Prostate gland (tissue), 2 donors: ENCODE data around the gene DISP2. TPM values are rescaled to one million over a fixed set of nuclear protein-coding genes. Genes with fewer than 3 reads are reported as not detected.

Experiments
- DNase-seq: peaks from one replicate; pipeline ENCODE4 v3.0.0-alpha.2; 2019; ENCODE audit warnings: low spot score
- H3K27ac ChIP-seq, 2 donors: fragments of 200-600 bp; sonication (generic); 2 replicates each; pipeline ENCODE4 v1.5.1; 2017 to 2019
- H3K27me3 ChIP-seq: fragments of 200-600 bp; sonication (generic); replicated peaks from 2 replicates; pipeline ENCODE4 v1.5.1; 2019; ENCODE audit not compliant: insufficient read depth
- H3K36me3 ChIP-seq, 2 donors: fragments of 200-600 bp; sonication (generic); 1 replicate in 1 of 2; 2 replicates in 1 of 2; pipeline versions ENCODE4 v1.5.1 to v1.8.1; 2017 to 2019
- H3K4me1 ChIP-seq: fragments of 200-600 bp; sonication (generic); replicated peaks from 2 replicates; pipeline ENCODE4 v1.5.1; 2019
- H3K4me3 ChIP-seq, 2 donors: fragments of 200-600 bp; sonication (generic); 2 replicates each; pipeline ENCODE4 v1.5.1; 2017 to 2019
- H3K9me3 ChIP-seq: fragments of 200-600 bp; sonication (generic); 2 replicates; pipeline ENCODE4 v1.5.1; 2017
- CTCF ChIP-seq, 4 experiments: fragments of 200-600 bp in 2 of 4; fragments of 450-650 bp in 2 of 4; sonication (generic) in 2 of 4; IDR thresholded peaks; 1 replicate in 3 of 4; 2 replicates in 1 of 4; pipeline ENCODE4 v1.5.1; 2016 to 2019; ENCODE audit warnings: antibody characterized with exemption in 4 of 4, mild to moderate bottlenecking in 2 of 4, moderate library complexity in 2 of 4
- POLR2A ChIP-seq: fragments of 450-650 bp; IDR thresholded peaks from one replicate; pipeline ENCODE4 v1.6.1; 2016; ENCODE audit warnings: antibody characterized with exemption, mild to moderate bottlenecking
- POLR2AphosphoS5 ChIP-seq: sonication (generic); formaldehyde crosslinking; IDR thresholded peaks from one replicate; pipeline ENCODE4 v1.6.1; 2017; ENCODE audit warnings: antibody characterized with exemption
- WGBS: methylation state at CpG from one replicate; pipeline ENCODE4 v1.1.5; 2018; 5-methylcytosine and 5-hydroxymethylcytosine counted together
- intact Hi-C: fragments of 100-400 bp; cut with DNase I; formaldehyde crosslinking; loops from one replicate; pipeline ENCODE4 v1.14.2; 2022
- total RNA-seq, 2 donors: library from RNA; depleted of rRNA; stranded (reverse); fragments of >200 nt; gene quantifications; one replicate each; pipeline ENCODE4 v1.1.0, GENCODE V29; 2016

DISP2 gene
- total RNA-seq, 2 donors from 2014 or later: 0.27 to 1.6 TPM

- Histone ChIP-seq H3K9me3 (no peaks in the 10 kb centered on the region), H3K36me3 (peaks cover 0 to 22% of the 10 kb centered on the region in 2 donors), H3K27ac (peak overlapping the region in 1 of 2 donors; percentile 5), H3K4me3 (no peak overlapping the region), H3K4me1 (peaks cover 4% of the 10 kb centered on the region), H3K27me3 (no peaks in the 10 kb centered on the region)
- 63% methylated on average over 3 of the region's 3 CpGs for WGBS
- TF ChIP-seq POLR2AphosphoS5 (peak; percentile 38), CTCF (IDR thresholded peaks at IDR 0.05) (peak in 1 of 4 experiments; percentile 34), POLR2A (no peak)
- intact Hi-C loops: loop anchor here (5.0 kb wide), 1 partner anchor 67 kb away; the partner anchor contains the start of gene CCDC9B
- DNase-seq: peak; percentile 15
Measured at GRCh38 chr15:40409366-40409765, 51.3 kb downstream of the DISP2 start.

GRCh38 chr15:40410476-40410875 lies 52.5 kb downstream of the DISP2 start:
- Histone ChIP-seq H3K36me3 (peaks cover 4 to 33% of the 10 kb centered on the region in 2 donors), H3K4me1 (peaks cover 4% of the 10 kb centered on the region), H3K27ac (no peak overlapping the region), H3K27me3 (no peaks in the 10 kb centered on the region), H3K4me3 (no peak overlapping the region), H3K9me3 (no peaks in the 10 kb centered on the region)
- 88% methylated on average over 11 of the region's 11 CpGs for WGBS
- intact Hi-C loops: no loop called here
- TF ChIP-seq CTCF (IDR thresholded peaks at IDR 0.05) (no peak), POLR2AphosphoS5 (no peak), POLR2A (no peak)
- DNase-seq: no peak

GRCh38 chr15:40412095-40412759 lies 54.2 kb downstream of the DISP2 start:
- Histone ChIP-seq H3K4me1 (peaks cover 4% of the 10 kb centered on the region), H3K36me3 (peaks cover 6 to 39% of the 10 kb centered on the region in 2 donors), H3K27ac (no peak overlapping the region), H3K4me3 (no peak overlapping the region), H3K9me3 (no peaks in the 10 kb centered on the region), H3K27me3 (no peaks in the 10 kb centered on the region)
- no peak for DNase-seq
- no peak for TF ChIP-seq POLR2AphosphoS5
- TF ChIP-seq POLR2A: no peak
- WGBS: 73% methylated on average over 7 of the region's 7 CpGs
- intact Hi-C loops: no loop called here

- Histone ChIP-seq H3K27me3 (no peaks in the 10 kb centered on the region), H3K4me3 (no peak overlapping the region), H3K4me1 (no peaks in the 10 kb centered on the region), H3K9me3 (no peaks in the 10 kb centered on the region), H3K36me3 (peaks cover 6 to 41% of the 10 kb centered on the region in 2 donors), H3K27ac (no peak overlapping the region)
- intact Hi-C loops: no loop called here
- no peak for TF ChIP-seq POLR2A
- no peak for TF ChIP-seq POLR2AphosphoS5
- no peak for TF ChIP-seq CTCF (IDR thresholded peaks at IDR 0.05)
- no peak for DNase-seq
- 92% methylated on average over 9 of the region's 9 CpGs for WGBS
Measured at GRCh38 chr15:40413036-40413435, 55.0 kb downstream of the DISP2 start.

- H3K4me3 ChIP-seq: no peak overlapping the region
- TF ChIP-seq CTCF (IDR thresholded peaks at IDR 0.05) (no peak), POLR2A (no peak), POLR2AphosphoS5 (no peak)
- intact Hi-C loops: no loop called here
- no peak overlapping the region for H3K27ac ChIP-seq
- no peak for DNase-seq
- H3K36me3 ChIP-seq: peaks cover 6 to 46% of the 10 kb centered on the region in 2 donors
- no peaks in the 10 kb centered on the region for H3K27me3 ChIP-seq
- no peaks in the 10 kb centered on the region for H3K9me3 ChIP-seq
- no peaks in the 10 kb centered on the region for H3K4me1 ChIP-seq
- WGBS: 88% methylated on average over 7 of the region's 7 CpGs
Measured at GRCh38 chr15:40414816-40415215, 56.8 kb downstream of the DISP2 start.
